Measurements from ENCODE around the gene SASH1. TPM values are rescaled to one million over a fixed set of nuclear protein-coding genes. Genes with fewer than 3 reads are reported as not detected.

Gene SASH1
- total RNA-seq, 1 donor from 2014 or later: 28.7 TPM

DNA sequence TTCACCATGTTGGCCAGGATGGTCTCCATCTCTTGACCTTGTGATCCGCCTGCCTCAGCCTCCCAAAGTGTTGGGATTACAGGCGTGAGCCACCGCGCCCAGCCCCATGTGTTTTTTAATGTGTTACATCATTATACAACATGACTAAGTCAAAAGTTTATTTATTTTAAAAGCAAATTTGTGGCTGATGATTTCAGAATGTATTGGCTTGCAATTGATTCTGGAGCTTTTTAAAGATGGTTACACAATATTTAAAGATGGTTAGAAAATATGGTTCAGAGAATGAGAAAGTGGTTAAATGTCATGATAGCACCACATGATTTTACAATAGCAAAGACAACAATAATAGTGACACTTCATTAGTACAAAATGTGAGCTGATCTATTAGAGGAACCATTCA, 80.5 kb downstream of the SASH1 start:
- H3K27ac Mint-ChIP-seq: no peak overlapping the region
- DNase-seq (ENCODE audit: low spot score in 2 of 2, unreplicated experiment in 2 of 2): no peak
- no peak overlapping the region for H3K4me3 Mint-ChIP-seq
- no peaks in the 10 kb centered on the region for H3K27me3 Mint-ChIP-seq (ENCODE audit: low read depth)
- TF ChIP-seq, protein P1, sequence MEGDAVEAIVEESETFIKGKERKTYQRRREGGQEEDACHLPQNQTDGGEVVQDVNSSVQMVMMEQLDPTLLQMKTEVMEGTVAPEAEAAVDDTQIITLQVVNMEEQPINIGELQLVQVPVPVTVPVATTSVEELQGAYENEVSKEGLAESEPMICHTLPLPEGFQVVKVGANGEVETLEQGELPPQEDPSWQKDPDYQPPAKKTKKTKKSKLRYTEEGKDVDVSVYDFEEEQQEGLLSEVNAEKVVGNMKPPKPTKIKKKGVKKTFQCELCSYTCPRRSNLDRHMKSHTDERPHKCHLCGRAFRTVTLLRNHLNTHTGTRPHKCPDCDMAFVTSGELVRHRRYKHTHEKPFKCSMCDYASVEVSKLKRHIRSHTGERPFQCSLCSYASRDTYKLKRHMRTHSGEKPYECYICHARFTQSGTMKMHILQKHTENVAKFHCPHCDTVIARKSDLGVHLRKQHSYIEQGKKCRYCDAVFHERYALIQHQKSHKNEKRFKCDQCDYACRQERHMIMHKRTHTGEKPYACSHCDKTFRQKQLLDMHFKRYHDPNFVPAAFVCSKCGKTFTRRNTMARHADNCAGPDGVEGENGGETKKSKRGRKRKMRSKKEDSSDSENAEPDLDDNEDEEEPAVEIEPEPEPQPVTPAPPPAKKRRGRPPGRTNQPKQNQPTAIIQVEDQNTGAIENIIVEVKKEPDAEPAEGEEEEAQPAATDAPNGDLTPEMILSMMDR (IDR thresholded peaks at IDR 0.05; ENCODE audit: unreplicated experiment): no peak
- no peaks in the 10 kb centered on the region for H3K36me3 Mint-ChIP-seq
- peaks cover 26% of the 10 kb centered on the region for H3K4me1 Mint-ChIP-seq
- H3K9me3 Mint-ChIP-seq: peaks cover 4% of the 10 kb centered on the region

DNA sequence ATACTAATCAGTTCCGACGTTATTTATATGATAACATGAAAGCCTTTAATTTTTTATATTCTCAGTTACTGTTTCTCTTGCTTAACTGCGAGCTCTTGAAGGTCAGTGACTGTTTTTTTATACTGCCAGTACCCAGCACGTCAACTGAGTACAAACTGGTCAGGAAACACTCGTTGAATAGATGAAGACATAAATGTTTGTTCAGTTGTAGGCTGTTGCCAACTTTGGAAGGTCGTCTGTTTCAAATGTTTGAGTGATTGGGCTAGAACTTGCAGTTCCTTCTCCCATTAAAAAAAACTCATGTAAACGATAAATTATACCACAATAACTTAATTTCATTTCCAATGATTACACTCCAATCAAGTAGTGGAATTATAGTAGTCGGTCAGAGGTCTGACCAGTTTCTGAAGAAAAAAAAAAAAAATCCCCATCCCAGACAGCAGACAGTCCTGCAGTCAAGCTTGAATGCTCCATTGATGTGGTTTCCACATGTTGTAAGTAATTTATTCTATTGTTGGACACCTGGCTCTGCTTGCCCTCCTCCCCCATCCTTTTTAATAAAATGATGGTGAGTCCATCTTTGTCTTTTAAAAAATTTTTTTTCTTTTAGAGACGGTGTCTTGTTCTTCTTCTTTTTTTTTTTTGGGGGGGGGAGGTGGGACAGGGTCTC, 81.1 kb downstream of the SASH1 start:
- H3K27me3 Mint-ChIP-seq (ENCODE audit: low read depth): no peaks in the 10 kb centered on the region
- H3K36me3 Mint-ChIP-seq: no peaks in the 10 kb centered on the region
- H3K27ac Mint-ChIP-seq: no peak overlapping the region
- DNase-seq (ENCODE audit: low spot score in 2 of 2, unreplicated experiment in 2 of 2): no peak
- no peak overlapping the region for H3K4me3 Mint-ChIP-seq
- H3K4me1 Mint-ChIP-seq: peaks cover 26% of the 10 kb centered on the region
- H3K9me3 Mint-ChIP-seq: peaks cover 4% of the 10 kb centered on the region
- TF ChIP-seq, protein P1 (IDR thresholded peaks at IDR 0.05; ENCODE audit: unreplicated experiment): no peak

- Mint-ChIP-seq H3K9me3 (peaks cover 4% of the 10 kb centered on the region), H3K27ac (no peak overlapping the region), H3K4me3 (no peak overlapping the region), H3K4me1 (peaks cover 21% of the 10 kb centered on the region), H3K36me3 (no peaks in the 10 kb centered on the region), H3K27me3 (ENCODE audit: low read depth) (no peaks in the 10 kb centered on the region)
- TF ChIP-seq, protein P1 (IDR thresholded peaks at IDR 0.05; ENCODE audit: unreplicated experiment): no peak
- DNase-seq (ENCODE audit: low spot score in 2 of 2, unreplicated experiment in 2 of 2): no peak
These were observed 82.8 kb downstream of the SASH1 start for GRCh38 chr6:148425443-148425842.

- H3K27ac Mint-ChIP-seq: no peak overlapping the region
- H3K9me3 Mint-ChIP-seq: peaks cover 4% of the 10 kb centered on the region
- no peak for DNase-seq (ENCODE audit: low spot score in 2 of 2, unreplicated experiment in 2 of 2)
- H3K27me3 Mint-ChIP-seq (ENCODE audit: low read depth): no peaks in the 10 kb centered on the region
- H3K4me3 Mint-ChIP-seq: no peak overlapping the region
- H3K36me3 Mint-ChIP-seq: no peaks in the 10 kb centered on the region
- peaks cover 21% of the 10 kb centered on the region for H3K4me1 Mint-ChIP-seq
- TF ChIP-seq, protein P1 (IDR thresholded peaks at IDR 0.05; ENCODE audit: unreplicated experiment): no peak
These were observed 83.8 kb downstream of the SASH1 start for GRCh38 chr6:148426317-148426977.

DNA sequence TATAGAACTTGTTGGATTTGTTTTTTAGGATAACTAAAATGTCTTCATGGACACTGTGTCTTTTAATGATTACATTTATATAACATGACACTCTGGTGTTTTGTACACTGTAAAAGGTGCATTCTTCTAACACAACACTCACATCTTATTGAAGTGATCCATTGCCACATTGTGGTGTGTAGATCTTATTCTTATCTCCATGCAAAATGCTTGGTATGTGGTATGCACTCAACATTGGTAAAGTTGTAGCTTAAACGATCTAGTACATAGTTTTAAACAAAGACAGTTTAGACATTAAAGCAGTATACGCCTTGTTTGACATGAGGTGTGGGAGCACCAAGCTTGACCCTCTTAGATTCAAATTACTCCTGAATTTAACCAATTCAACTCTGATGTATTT, 84.7 kb downstream of the SASH1 start:
- TF ChIP-seq, protein P1 (IDR thresholded peaks at IDR 0.05; ENCODE audit: unreplicated experiment): no peak
- H3K4me3 Mint-ChIP-seq: no peak overlapping the region
- no peaks in the 10 kb centered on the region for H3K36me3 Mint-ChIP-seq
- no peaks in the 10 kb centered on the region for H3K27me3 Mint-ChIP-seq (ENCODE audit: low read depth)
- peaks cover 19% of the 10 kb centered on the region for H3K4me1 Mint-ChIP-seq
- no peak for DNase-seq (ENCODE audit: low spot score in 2 of 2, unreplicated experiment in 2 of 2)
- peaks cover 4% of the 10 kb centered on the region for H3K9me3 Mint-ChIP-seq
- no peak overlapping the region for H3K27ac Mint-ChIP-seq
